ENCODE results near the gene CLSTN1. TPM values are rescaled to one million over a fixed set of nuclear protein-coding genes. Genes with fewer than 3 reads are reported as not detected.

CLSTN1 gene
- total and polyA plus RNA-seq, 2 of the 8 experiments (the other 6 are each of a cell fraction or from before 2014, with no cell fraction given): 34.2 to 97.4 TPM

- CTCF ChIA-PET (ENCODE audit: partially characterized antibody): interaction anchor here (0.6 to 4.7 kb wide), 6 partner anchors 9 to 167 kb away, joined by 3 to 28 read pairs (median 5); no protein-coding TSS in a partner anchor
These were observed 21.0 kb upstream of the CLSTN1 start for GRCh38 chr1:9844756-9845155.

More at GRCh38 chr1:9844756-9845155, 21.0 kb upstream of the CLSTN1 start:
- Histone ChIP-seq H2BK15ac (ENCODE audit: low read length) (no peak overlapping the region), H2BK120ac (replicated peaks; ENCODE audit: low read depth, low read length) (no peak overlapping the region), H3K79me1 (ENCODE audit: low read depth, low read length) (no peaks in the 10 kb centered on the region), H3K4me3 (ENCODE audit: extremely low read depth in 1 of 4, insufficient read depth in 2 of 4, low read depth in 3 of 4, low read length in 4 of 4) (no peak overlapping the region), H2AK5ac (ENCODE audit: low read depth, low read length) (no peak overlapping the region), H4K20me1 (replicated peaks in 1 of 2; ENCODE audit: control insufficient read depth in 1 of 2, insufficient read depth in 2 of 2, low read length in 2 of 2) (peaks cover 0 to 1% of the 10 kb centered on the region in 2 experiments), H3K4ac (replicated peaks; ENCODE audit: insufficient read length, low read depth, low read length) (no peak overlapping the region), H4K5ac (ENCODE audit: insufficient read length, low read depth, low read length) (no peak overlapping the region), H4K8ac (ENCODE audit: extremely low read depth, insufficient read depth, low read length) (no peak overlapping the region), H3K14ac (ENCODE audit: insufficient read length) (no peak overlapping the region), H3K27me3 (replicated peaks in 1 of 4; ENCODE audit: control insufficient read depth in 3 of 4, extremely low read depth in 1 of 4, insufficient read depth in 3 of 4, low read length in 3 of 4) (no peaks in the 10 kb centered on the region), H3K79me2 (ENCODE audit: control insufficient read depth in 1 of 2, insufficient read depth in 2 of 2, low read length in 2 of 2) (no peaks in the 10 kb centered on the region), H2BK5ac (ENCODE audit: low read depth, low read length) (0 out of 2 replicates have a peak overlapping the region, but pooled peaks have one; percentile 16), H3K9me3 (ENCODE audit: insufficient read depth in 2 of 2, low read depth in 1 of 2, low read length in 1 of 2) (no peaks in the 10 kb centered on the region), H3K18ac (ENCODE audit: extremely low read depth, low read length) (no peak overlapping the region), H2BK20ac (ENCODE audit: low read length) (no peak overlapping the region), H3K23ac (ENCODE audit: insufficient read length) (no peak overlapping the region), H2AFZ (ENCODE audit: low read length) (no peak overlapping the region), H3K27ac (ENCODE audit: low read depth, low read length) (no peak overlapping the region), H3K56ac (replicated peaks; ENCODE audit: insufficient read length, low read depth, low read length) (no peak overlapping the region), H3K4me2 (ENCODE audit: insufficient read depth in 1 of 2, low read depth in 2 of 2, low read length in 2 of 2) (no peak overlapping the region), H3K36me3 (ENCODE audit: control insufficient read depth in 2 of 4, insufficient read depth in 4 of 4, low read length in 3 of 4) (no peaks in the 10 kb centered on the region), H3K9ac (replicated peaks in 1 of 4; ENCODE audit: extremely low read depth in 1 of 4, low read depth in 3 of 4, low read length in 3 of 4) (no peak overlapping the region), H2BK12ac (ENCODE audit: low read depth, low read length) (no peak overlapping the region), H4K91ac (replicated peaks; ENCODE audit: insufficient read length, low read length) (no peak overlapping the region), H3K23me2 (ENCODE audit: low read depth, low read length) (no peaks in the 10 kb centered on the region; the same call in 1 of the 2 replicates), H3K4me1 (replicated peaks in 1 of 4; ENCODE audit: control insufficient read depth in 3 of 4, insufficient read depth in 4 of 4, low read length in 3 of 4) (peaks cover 0 to 22% (median 16%) of the 10 kb centered on the region in 4 experiments; a peak in 6 of 7 replicates)
- no peak for TF ChIP-seq EP300 (IDR thresholded peaks at IDR 0.05; ENCODE audit: borderline replicate concordance in 1 of 2, low read depth in 2 of 2, low read length in 2 of 2)
- TF ChIP-seq ATF3 (IDR thresholded peaks at IDR 0.05; ENCODE audit: insufficient read depth, low read depth, low read length): no peak
- TF ChIP-seq CHD2 (IDR thresholded peaks at IDR 0.05; ENCODE audit: low read length): no peak
- TF ChIP-seq SIX5 (IDR thresholded peaks at IDR 0.05; ENCODE audit: low read depth, low read length): no peak
- no peak for TF ChIP-seq SRF (IDR thresholded peaks at IDR 0.05; ENCODE audit: low read depth, low read length)
- no peak for TF ChIP-seq BRCA1 (IDR thresholded peaks at IDR 0.05; ENCODE audit: low read depth, low read length)
- no peak for TF ChIP-seq RFX5 (IDR thresholded peaks at IDR 0.05; ENCODE audit: borderline replicate concordance, low read depth, low read length)
- no peak for TF ChIP-seq KDM1A (IDR thresholded peaks at IDR 0.05; ENCODE audit: borderline replicate concordance, low read length)
- no peak for TF ChIP-seq CBX5 (IDR thresholded peaks at IDR 0.05; ENCODE audit: low read depth, low read length)
- TF ChIP-seq MAX (IDR thresholded peaks at IDR 0.05): no peak
- POLR2A ChIA-PET (ENCODE audit: partially characterized antibody): no interaction called here
- DNase-seq (ENCODE audit: low read depth in 1 of 2, low spot score in 2 of 2) (no peak), FAIRE-seq (no peak)
- WGBS, 2 experiments (ENCODE audit: extremely low coverage in 1 of 2, insufficient coverage in 1 of 2, insufficient read length in 1 of 2, insufficient replicate concordance in 2 of 2, low coverage in 1 of 2, low lambda C conversion rate in 2 of 2, missing lambda C conversion rate in 1 of 2): 94% methylated on average over 7 of the region's 7 CpGs; no CpG with 5 or more reads in 1 of the 2 experiments

Measured in H1 (cell line).